NCI-H748 (cell line): ENCODE results near the gene FOXL1.

Experiments used
- DNase-seq: peaks from one replicate; lab custom pipeline; 2025; ENCODE audit not compliant: unreplicated experiment; lab: John Stamatoyannopoulos, UW

FOXL1 gene

GRCh38 chr16:86598607-86599565 is 20.5 kb downstream of the FOXL1 start:
- DNase-seq: no peak

- DNase-seq: no peak
Measured at GRCh38 chr16:86601356-86601755, 23.0 kb downstream of the FOXL1 start.

- no peak for DNase-seq
Measured at GRCh38 chr16:86602521-86602920, 24.2 kb downstream of the FOXL1 start.

- DNase-seq: no peak
Measured at GRCh38 chr16:86604436-86605193, 26.3 kb downstream of the FOXL1 start.

- no peak for DNase-seq
Measured at GRCh38 chr16:86605950-86606349, 27.6 kb downstream of the FOXL1 start.

- DNase-seq: no peak
Measured at GRCh38 chr16:86608301-86608747, 30.0 kb downstream of the FOXL1 start.

GRCh38 chr16:86609115-86609514 is 30.8 kb downstream of the FOXL1 start:
- DNase-seq: no peak

- no peak for DNase-seq
Measured at GRCh38 chr16:86609661-86610060, 31.3 kb downstream of the FOXL1 start.

- DNase-seq: no peak
Measured at GRCh38 chr16:86610779-86611524, 32.6 kb downstream of the FOXL1 start.

GRCh38 chr16:86611525-86611855 is 33.1 kb downstream of the FOXL1 start:
- no peak for DNase-seq

GRCh38 chr16:86611941-86612340 is 33.6 kb downstream of the FOXL1 start:
- DNase-seq: no peak

GRCh38 chr16:86614699-86615098 is 36.4 kb downstream of the FOXL1 start:
- DNase-seq: no peak

GRCh38 chr16:86616906-86617305 is 38.6 kb downstream of the FOXL1 start:
- DNase-seq: no peak

GRCh38 chr16:86618431-86619238 is 40.3 kb downstream of the FOXL1 start:
- no peak for DNase-seq

- peak; percentile 85 for DNase-seq
Measured at GRCh38 chr16:86619239-86619794, 41.0 kb downstream of the FOXL1 start.

- no peak for DNase-seq
Measured at GRCh38 chr16:86620184-86620583, 41.8 kb downstream of the FOXL1 start.

GRCh38 chr16:86621966-86622365 is 43.6 kb downstream of the FOXL1 start:
- DNase-seq: no peak

GRCh38 chr16:86622700-86623615 is 44.6 kb downstream of the FOXL1 start:
- no peak for DNase-seq

GRCh38 chr16:86625029-86625428 is 46.7 kb downstream of the FOXL1 start:
- no peak for DNase-seq
